ENCODE results near the gene ASB2. TPM values are rescaled to one million over a fixed set of nuclear protein-coding genes. Genes with fewer than 3 reads are reported as not detected.

Gene ASB2
- total RNA-seq, 1 donor from 2014 or later = 0.20 TPM

GRCh38 chr14:93962701-93963601 lies 13.4 kb downstream of the ASB2 start:
- ATAC-seq (peak; percentile 63), DNase-seq (ENCODE audit: low spot score) (no peak)

GRCh38 chr14:93961620-93962019 lies 14.8 kb downstream of the ASB2 start:
- no peak for DNase-seq (ENCODE audit: low spot score)
- ATAC-seq = no peak

GRCh38 chr14:93960774-93961438 lies 15.5 kb downstream of the ASB2 start:
- ATAC-seq = no peak
- no peak for DNase-seq (ENCODE audit: low spot score)

- ATAC-seq = no peak
Observed at GRCh38 chr14:93960108-93960475, 16.3 kb downstream of the ASB2 start.

GRCh38 chr14:93959239-93960107 lies 16.9 kb downstream of the ASB2 start:
- no peak for DNase-seq (ENCODE audit: low spot score)
- ATAC-seq = peak; percentile 30

More at GRCh38 chr14:93960108-93960475, 16.3 kb downstream of the ASB2 start:
- DNase-seq (ENCODE audit: low spot score) = no peak

GRCh38 chr14:93958567-93959238 lies 17.7 kb downstream of the ASB2 start:
- ATAC-seq (no peak), DNase-seq (ENCODE audit: low spot score) (no peak)

GRCh38 chr14:93957751-93958566 lies 18.4 kb downstream of the ASB2 start:
- DNase-seq (ENCODE audit: low spot score) = no peak

GRCh38 chr14:93957333-93957710 lies 19.0 kb downstream of the ASB2 start:
- no peak for ATAC-seq
- no peak for DNase-seq (ENCODE audit: low spot score)

More at GRCh38 chr14:93957751-93958566, 18.4 kb downstream of the ASB2 start:
- ATAC-seq = no peak

GRCh38 chr14:93956514-93957332 lies 19.6 kb downstream of the ASB2 start:
- DNase-seq (ENCODE audit: low spot score) (no peak), ATAC-seq (no peak)

GRCh38 chr14:93955850-93956481 lies 20.4 kb downstream of the ASB2 start:
- no peak for DNase-seq (ENCODE audit: low spot score)
- peak; percentile 13 for ATAC-seq

GRCh38 chr14:93954900-93955849 lies 21.2 kb downstream of the ASB2 start:
- DNase-seq (ENCODE audit: low spot score) (no peak), ATAC-seq (peak; percentile 29)

GRCh38 chr14:93954516-93954830 lies 21.9 kb downstream of the ASB2 start:
- DNase-seq (ENCODE audit: low spot score) (no peak), ATAC-seq (no peak)

GRCh38 chr14:93953739-93954515 lies 22.4 kb downstream of the ASB2 start:
- no peak for DNase-seq (ENCODE audit: low spot score)

GRCh38 chr14:93953263-93953662 lies 23.1 kb downstream of the ASB2 start:
- DNase-seq (ENCODE audit: low spot score) = no peak
- ATAC-seq = no peak

More at GRCh38 chr14:93953739-93954515, 22.4 kb downstream of the ASB2 start:
- no peak for ATAC-seq

GRCh38 chr14:93952829-93953228 lies 23.5 kb downstream of the ASB2 start:
- DNase-seq (ENCODE audit: low spot score) = no peak
- no peak for ATAC-seq
